Lower leg skin (tissue), 3 donors: ENCODE data around the gene EEFSEC.

Source experiments
- CTCF ChIP-seq, 3 donors: fragments of 450-650 bp; IDR thresholded peaks; one replicate each; pipeline ENCODE4 v1.5.1; 2016; ENCODE audit warnings: antibody characterized with exemption in 3 of 3, mild to moderate bottlenecking in 3 of 3, moderate library complexity in 2 of 3
- POLR2A ChIP-seq, 2 donors: fragments of 450-650 bp; IDR thresholded peaks; one replicate each; pipeline ENCODE4 v1.6.1; 2016 to 2017; ENCODE audit warnings: antibody characterized with exemption in 2 of 2, mild to moderate bottlenecking in 1 of 2, moderate library complexity in 1 of 2

GRCh38 chr3:128320551-128321340 lies 167.5 kb downstream of the EEFSEC start:
- no peak for TF ChIP-seq POLR2A (IDR thresholded peaks at IDR 0.05)
- no peak for TF ChIP-seq CTCF (IDR thresholded peaks at IDR 0.05)
